Neural cell (in vitro differentiated cells): ENCODE data around the gene RAB27B. TPM values are rescaled to one million over a fixed set of nuclear protein-coding genes. Genes with fewer than 3 reads are reported as not detected.

Experiments used
- H2AFZ ChIP-seq: fragments of 200-600, 300-800 bp; sonication (generic), shearing (Covaris generic); 2 replicates; pipeline ENCODE4 v1.6.0; 2014; ENCODE audit warnings: low read depth, mild to moderate bottlenecking, antibody characterized with exemption, low read length, moderate library complexity
- H3F3A ChIP-seq: fragments of 200-600 bp; shearing (Covaris generic); 2 replicates; pipeline ENCODE4 v1.6.1; 2016; ENCODE audit warnings: mild to moderate bottlenecking, moderate library complexity, mixed read lengths, antibody characterized with exemption, low read length; ENCODE audit not compliant: insufficient read depth, poor library complexity, severe bottlenecking
- H3K27ac ChIP-seq: fragments of 200-600, 300-800 bp; sonication (generic), shearing (Covaris generic); 2 replicates; pipeline ENCODE4 v1.5.1; 2014; ENCODE audit warnings: mild to moderate bottlenecking, low read length, moderate library complexity
- H3K27me3 ChIP-seq: fragments of 300-800, 200-600 bp; sonication (generic), shearing (Covaris generic); 2 replicates; pipeline ENCODE4 v1.6.0; 2014; ENCODE audit warnings: mild to moderate bottlenecking, low read depth, low read length, moderate library complexity; ENCODE audit not compliant: insufficient read depth
- H3K36me3 ChIP-seq: fragments of 300-800, 200-600 bp; sonication (generic), shearing (Covaris generic); 2 replicates; pipeline ENCODE4 v1.5.1; 2014; ENCODE audit warnings: mild to moderate bottlenecking, antibody characterized with exemption, low read length, moderate library complexity; ENCODE audit not compliant: insufficient read depth
- H3K4me2 ChIP-seq: fragments of 300-800, 200-600 bp; sonication (generic), shearing (Covaris generic); 2 replicates; pipeline ENCODE4 v1.6.0; 2014; ENCODE audit warnings: mild to moderate bottlenecking, low read length
- H3K4me3 ChIP-seq: fragments of 300-800, 200-600 bp; sonication (generic), shearing (Covaris generic); 2 replicates; pipeline ENCODE4 v1.5.1; 2014; ENCODE audit warnings: mild to moderate bottlenecking, low read length, moderate library complexity
- H3K79me2 ChIP-seq: fragments of 200-600 bp; shearing (Covaris generic); replicated peaks from 2 replicates; pipeline ENCODE4 v1.6.0; 2014; ENCODE audit warnings: mild to moderate bottlenecking, low read length, moderate library complexity; ENCODE audit not compliant: insufficient read depth
- H3K9ac ChIP-seq: fragments of 300-800, 200-600 bp; sonication (generic), shearing (Covaris generic); 2 replicates; pipeline ENCODE4 v1.6.1; 2016; ENCODE audit warnings: mild to moderate bottlenecking, low read length, mixed read lengths
- H3K9me2 ChIP-seq: fragments of 200-600 bp; shearing (Covaris generic); 2 replicates; pipeline ENCODE4 v1.6.1; 2016; ENCODE audit warnings: mild to moderate bottlenecking, low read length, mixed read lengths; ENCODE audit not compliant: insufficient read depth
- H3K9me3 ChIP-seq: fragments of 200-600, 300-800 bp; sonication (generic), shearing (Covaris generic); 2 replicates; pipeline ENCODE4 v1.6.1; 2016; ENCODE audit warnings: mild to moderate bottlenecking, mixed run types, low read length, moderate library complexity, mixed read lengths
- H4K20me1 ChIP-seq: fragments of 200-600 bp; shearing (Covaris generic); 2 replicates; pipeline ENCODE4 v1.6.1; 2016; ENCODE audit warnings: mild to moderate bottlenecking, mixed run types; ENCODE audit not compliant: insufficient read depth
- EP300 ChIP-seq: fragments of 450-650 bp; conservative IDR thresholded peaks from 2 replicates; pipeline ENCODE4 v1.6.1; 2014; ENCODE audit warnings: antibody characterized with exemption, mild to moderate bottlenecking, moderate library complexity; ENCODE audit not compliant: poor library complexity, severe bottlenecking
- EZH2 ChIP-seq: fragments of 200-600, 300-800 bp; shearing (Covaris generic), sonication (generic); IDR thresholded peaks from 2 replicates; pipeline ENCODE4 v1.6.1; 2014; ENCODE audit warnings: antibody characterized with exemption, low read length, borderline replicate concordance, mild to moderate bottlenecking; ENCODE audit not compliant: insufficient read depth, poor library complexity, severe bottlenecking
- MXI1 ChIP-seq: fragments of 450-650 bp; conservative IDR thresholded peaks from 2 replicates; pipeline ENCODE4 v1.6.1; 2014; ENCODE audit warnings: antibody characterized with exemption, mild to moderate bottlenecking; ENCODE audit not compliant: poor library complexity, severe bottlenecking
- POLR2AphosphoS5 ChIP-seq: IDR thresholded peaks from 2 replicates; pipeline ENCODE4 v1.6.1; 2012
- RAD21 ChIP-seq: fragments of 450-650 bp; conservative IDR thresholded peaks from 2 replicates; pipeline ENCODE4 v1.6.1; 2014; ENCODE audit warnings: antibody characterized with exemption, mild to moderate bottlenecking, moderate library complexity
- TAF1 ChIP-seq: IDR thresholded peaks from 2 replicates; pipeline ENCODE4 v1.6.1; 2012; ENCODE audit warnings: low read depth
- polyA plus RNA-seq: library from polyadenylated mRNA; depleted of rRNA; stranded (reverse); fragments of >200 nt; gene quantifications from 2 replicates; pipeline ENCODE4 v1.2.3, GENCODE V29; 2014
- TF ChIP-seq, protein P1 (sequence below): fragments of 450-650 bp; IDR thresholded peaks from 2 replicates; pipeline ENCODE4 v1.5.1; 2014; ENCODE audit warnings: antibody characterized with exemption, mild to moderate bottlenecking, moderate library complexity; ENCODE audit not compliant: poor library complexity, severe bottlenecking

Gene RAB27B
- polyA plus RNA-seq, 1 donor from 2014 or later, result 37.3 TPM

GRCh38 chr18:54939361-54939917, 111.2 kb downstream of the RAB27B start:
- no peaks in the 10 kb centered on the region for H4K20me1 ChIP-seq
- H3K27ac ChIP-seq, result no peak overlapping the region
- H3F3A ChIP-seq, result no peaks in the 10 kb centered on the region
- H3K36me3 ChIP-seq, result no peaks in the 10 kb centered on the region
- no peak overlapping the region for H3K4me3 ChIP-seq
- no peak overlapping the region for H3K4me2 ChIP-seq
- no peaks in the 10 kb centered on the region for H3K9me2 ChIP-seq
- H3K9ac ChIP-seq, result no peak overlapping the region
- no peaks in the 10 kb centered on the region for H3K79me2 ChIP-seq
- H3K27me3 ChIP-seq, result no peaks in the 10 kb centered on the region
- H3K9me3 ChIP-seq, result no peaks in the 10 kb centered on the region
- H2AFZ ChIP-seq, result no peak overlapping the region
- TF ChIP-seq TAF1, result no peak
- no peak for TF ChIP-seq MXI1
- TF ChIP-seq, protein P1, sequence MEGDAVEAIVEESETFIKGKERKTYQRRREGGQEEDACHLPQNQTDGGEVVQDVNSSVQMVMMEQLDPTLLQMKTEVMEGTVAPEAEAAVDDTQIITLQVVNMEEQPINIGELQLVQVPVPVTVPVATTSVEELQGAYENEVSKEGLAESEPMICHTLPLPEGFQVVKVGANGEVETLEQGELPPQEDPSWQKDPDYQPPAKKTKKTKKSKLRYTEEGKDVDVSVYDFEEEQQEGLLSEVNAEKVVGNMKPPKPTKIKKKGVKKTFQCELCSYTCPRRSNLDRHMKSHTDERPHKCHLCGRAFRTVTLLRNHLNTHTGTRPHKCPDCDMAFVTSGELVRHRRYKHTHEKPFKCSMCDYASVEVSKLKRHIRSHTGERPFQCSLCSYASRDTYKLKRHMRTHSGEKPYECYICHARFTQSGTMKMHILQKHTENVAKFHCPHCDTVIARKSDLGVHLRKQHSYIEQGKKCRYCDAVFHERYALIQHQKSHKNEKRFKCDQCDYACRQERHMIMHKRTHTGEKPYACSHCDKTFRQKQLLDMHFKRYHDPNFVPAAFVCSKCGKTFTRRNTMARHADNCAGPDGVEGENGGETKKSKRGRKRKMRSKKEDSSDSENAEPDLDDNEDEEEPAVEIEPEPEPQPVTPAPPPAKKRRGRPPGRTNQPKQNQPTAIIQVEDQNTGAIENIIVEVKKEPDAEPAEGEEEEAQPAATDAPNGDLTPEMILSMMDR, result no peak

DNA sequence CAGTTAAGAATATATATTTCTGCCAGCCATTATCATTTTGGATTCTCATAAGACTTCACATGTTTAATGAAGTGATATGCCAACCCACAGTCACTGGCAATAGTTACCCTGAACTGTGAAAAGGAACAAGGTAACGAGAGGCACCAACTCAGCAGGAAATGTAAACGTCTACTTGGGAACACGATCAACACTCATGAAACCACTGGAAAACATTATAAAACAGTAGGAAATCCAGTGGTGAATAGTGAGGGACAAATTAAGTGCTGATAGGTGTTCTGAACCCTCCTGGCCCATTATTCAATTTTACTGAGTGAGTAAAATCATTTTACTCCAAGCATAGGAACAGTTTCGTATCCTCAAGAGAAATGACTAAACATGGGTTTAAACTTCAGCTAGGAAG, 113.9 kb downstream of the RAB27B start:
- H3K4me3 ChIP-seq, result no peak overlapping the region
- H3K9ac ChIP-seq, result no peak overlapping the region
- H3K9me3 ChIP-seq, result no peaks in the 10 kb centered on the region
- H3K4me2 ChIP-seq, result no peak overlapping the region
- no peaks in the 10 kb centered on the region for H3K9me2 ChIP-seq
- H3K27me3 ChIP-seq, result no peaks in the 10 kb centered on the region
- no peaks in the 10 kb centered on the region for H3K79me2 ChIP-seq
- no peaks in the 10 kb centered on the region for H3F3A ChIP-seq
- H3K27ac ChIP-seq, result no peak overlapping the region
- no peak for TF ChIP-seq EP300
- TF ChIP-seq TAF1, result no peak
- no peak for TF ChIP-seq MXI1
- no peak for TF ChIP-seq RAD21
- TF ChIP-seq EZH2, result no peak
- no peaks in the 10 kb centered on the region for H4K20me1 ChIP-seq
- no peak overlapping the region for H2AFZ ChIP-seq
- no peaks in the 10 kb centered on the region for H3K36me3 ChIP-seq

DNA sequence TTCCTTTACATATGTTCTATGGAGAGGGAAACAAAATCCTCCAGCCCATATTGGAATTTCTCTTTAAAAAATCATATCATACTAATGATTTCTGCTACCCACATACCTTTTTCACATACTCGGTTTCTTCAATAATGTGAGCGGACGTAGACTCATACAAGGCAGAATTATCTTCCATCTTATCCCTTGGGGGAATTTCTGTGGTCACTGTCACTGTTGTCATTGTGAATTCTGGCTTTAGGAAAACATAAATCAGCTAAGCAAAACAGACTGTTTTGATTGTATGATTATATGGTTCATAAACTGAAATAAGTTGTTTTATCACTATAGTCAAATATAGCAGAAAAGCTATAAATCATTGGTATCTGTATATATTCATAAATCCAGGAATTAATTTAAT, 114.3 kb downstream of the RAB27B start:
- TF ChIP-seq RAD21 (no peak), POLR2AphosphoS5 (no peak)
- TF ChIP-seq, protein P1, result no peak
- H3K27me3 ChIP-seq, result no peaks in the 10 kb centered on the region
- no peaks in the 10 kb centered on the region for H3K9me3 ChIP-seq
- H3F3A ChIP-seq, result no peaks in the 10 kb centered on the region
- H3K9ac ChIP-seq, result no peak overlapping the region
- H3K4me3 ChIP-seq, result no peak overlapping the region
- H3K4me2 ChIP-seq, result no peak overlapping the region
- H4K20me1 ChIP-seq, result no peaks in the 10 kb centered on the region
- no peak overlapping the region for H2AFZ ChIP-seq
- no peaks in the 10 kb centered on the region for H3K79me2 ChIP-seq
- no peaks in the 10 kb centered on the region for H3K36me3 ChIP-seq
- no peak overlapping the region for H3K27ac ChIP-seq
- H3K9me2 ChIP-seq, result no peaks in the 10 kb centered on the region

Other genes with a start within 250 kb of the RAB27B start
- gene DYNAP, start 237.2 kb upstream of the RAB27B start, polyA plus RNA-seq, result not detected in 2 replicates
- gene CCDC68, start 131.0 kb downstream of the RAB27B start, polyA plus RNA-seq, result 0.26 and 0.30 TPM in 2 replicates